IPS-18c (cell line): ENCODE measurements around the gene ABHD3.
A peak's percentile ranks its signal among the peaks of the same experiment; 100 is the strongest.
"Not testable (repeated sequence)": the region's sequence is repeated elsewhere in the genome, so short reads cannot be mapped to it uniquely, and the experiment has no call there.

Experiments
- H3K4me3 ChIP-seq: 2 replicates; pipeline ENCODE4 v1.7.0; 2013; ENCODE audit warnings: low read depth, mild to moderate bottlenecking, low read length, moderate library complexity; ENCODE audit not compliant: insufficient read depth
- H3K9me3 ChIP-seq: one replicate; pipeline ENCODE4 v1.6.1; 2013; ENCODE audit warnings: mild to moderate bottlenecking, low read length, moderate library complexity; ENCODE audit not compliant: control insufficient read depth, insufficient read depth

The ABHD3 gene

GRCh38 chr18:21612125-21613039, 92.2 kb downstream of the ABHD3 start, which contains the start of gene SNRPD1:
Gene SNRPD1, plus strand, starts transcription at chr18:21612314. Its CDS starts 116 bp downstream, at chr18:21612430.
- H3K9me3 ChIP-seq, result peaks cover 2% of the 10 kb centered on the region
- H3K4me3 ChIP-seq, result peak within 1 kb of the TSS; percentile 97

- peak overlapping the region; percentile 20; the same call in 1 of the 2 replicates for H3K4me3 ChIP-seq
- H3K9me3 ChIP-seq, result not testable (repeated sequence)
Observed at GRCh38 chr18:21611401-21612124, 93.0 kb downstream of the ABHD3 start.

- H3K4me3 ChIP-seq, result no peak overlapping the region
- no peaks in the 10 kb centered on the region for H3K9me3 ChIP-seq
Observed at GRCh38 chr18:21605213-21605612, 99.4 kb downstream of the ABHD3 start.

- no peak overlapping the region for H3K4me3 ChIP-seq
- peaks cover 2% of the 10 kb centered on the region for H3K9me3 ChIP-seq
Observed at GRCh38 chr18:21604671-21605070, 99.9 kb downstream of the ABHD3 start.

GRCh38 chr18:21602299-21602587, 102.3 kb downstream of the ABHD3 start:
- Histone ChIP-seq H3K9me3 (peaks cover 2% of the 10 kb centered on the region), H3K4me3 (no peak overlapping the region)
